ENCODE data around the gene BRI3BP.

The BRI3BP gene

DNA sequence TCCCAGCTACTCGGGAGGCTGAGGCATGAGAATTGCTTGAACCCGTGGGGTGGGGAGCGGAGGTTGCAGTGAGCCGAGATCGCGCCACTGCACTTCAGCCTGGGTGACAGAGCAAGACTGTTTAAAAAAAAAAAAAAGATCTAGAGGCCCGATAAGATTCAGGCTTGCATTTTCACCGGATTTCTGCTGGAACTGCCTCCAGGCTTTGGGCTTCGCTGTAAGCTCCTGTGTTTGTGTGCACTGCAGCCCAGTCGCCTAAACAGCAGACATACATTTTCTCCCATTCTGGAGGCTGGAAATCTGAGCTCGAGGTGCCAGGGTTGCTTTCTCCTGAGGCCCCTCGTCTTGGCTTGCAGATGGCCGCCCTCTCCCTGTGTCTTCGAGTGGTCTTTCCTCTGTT, 12.2 kb downstream of the BRI3BP start:
- no peak overlapping the region for H3K9ac ChIP-seq (ENCODE audit: low read length)
- no peaks in the 10 kb centered on the region for H3K27me3 ChIP-seq (ENCODE audit: control insufficient read depth in 1 of 2, insufficient read depth in 1 of 2, low read length in 2 of 2)
- H2BK15ac ChIP-seq (ENCODE audit: low read depth, poor library complexity, severe bottlenecking): no peak overlapping the region
- no peak overlapping the region for H4K91ac ChIP-seq (ENCODE audit: low read length)
- no peak overlapping the region for H4K8ac ChIP-seq (ENCODE audit: low read length)
- no peak overlapping the region for H3K4me3 ChIP-seq (ENCODE audit: insufficient read depth in 1 of 2, low read depth in 1 of 2, low read length in 2 of 2)
- no peak overlapping the region for H2BK12ac ChIP-seq (ENCODE audit: low read length in 2 of 2)
- no peak overlapping the region for H2AFZ ChIP-seq (ENCODE audit: low read depth, low read length)
- H3K4me2 ChIP-seq (ENCODE audit: low read length, poor library complexity, severe bottlenecking): no peak overlapping the region
- H3K23ac ChIP-seq (ENCODE audit: low read length in 2 of 2): no peak overlapping the region
- H3K4me1 ChIP-seq (ENCODE audit: control insufficient read depth, insufficient read depth, low read depth, low read length): no peaks in the 10 kb centered on the region
- H3K27ac ChIP-seq (ENCODE audit: low read length, poor library complexity, severe bottlenecking): no peak overlapping the region
- DNase-seq: no peak
- peaks cover 31% of the 10 kb centered on the region for H3K79me1 ChIP-seq (replicated peaks; ENCODE audit: low read length, poor library complexity, severe bottlenecking)
- H2BK5ac ChIP-seq (ENCODE audit: low read depth, low read length, poor library complexity, severe bottlenecking): no peak overlapping the region
- no peaks in the 10 kb centered on the region for H3K9me3 ChIP-seq (ENCODE audit: control insufficient read depth, low read length)
- no peaks in the 10 kb centered on the region for H3K36me3 ChIP-seq (ENCODE audit: control insufficient read depth in 1 of 2, insufficient read depth in 2 of 2, low read depth in 1 of 2, low read length in 2 of 2)
- 91% methylated on average over 14 of the region's 14 CpGs for WGBS
- H2BK120ac ChIP-seq (ENCODE audit: low read depth, low read length): no peak overlapping the region
- no peak overlapping the region for H3K4ac ChIP-seq (ENCODE audit: low read depth in 1 of 2, low read length in 2 of 2)
- no peak overlapping the region for H3K18ac ChIP-seq (ENCODE audit: low read depth in 1 of 2, low read length in 2 of 2)
- H2AK5ac ChIP-seq (ENCODE audit: low read length, severe bottlenecking): no peak overlapping the region
- no peak overlapping the region for H3K14ac ChIP-seq (ENCODE audit: low read length in 2 of 2)

DNA sequence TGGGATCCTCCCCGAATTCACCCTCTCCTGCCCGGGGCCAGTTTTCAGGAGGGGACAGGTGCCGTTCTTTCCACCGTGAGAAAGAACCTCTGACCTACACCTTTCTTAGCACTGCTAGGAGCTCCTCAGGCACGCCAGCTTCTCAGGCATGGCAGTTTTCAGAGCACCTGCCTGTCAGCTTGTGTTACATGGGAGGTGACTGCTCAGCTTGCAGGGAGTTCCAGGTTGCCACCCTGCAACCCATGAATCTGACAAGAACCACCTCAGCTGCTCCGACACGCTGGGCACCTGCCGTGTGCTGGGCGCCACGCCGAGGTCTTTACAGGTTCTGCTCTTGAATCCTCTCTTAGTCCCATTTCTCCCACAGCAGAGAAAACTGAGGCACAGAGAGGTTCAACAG, 12.9 kb downstream of the BRI3BP start:
- Histone ChIP-seq H3K4ac (ENCODE audit: low read depth in 1 of 2, low read length in 2 of 2) (no peak overlapping the region), H4K91ac (ENCODE audit: low read length) (no peak overlapping the region), H2BK15ac (ENCODE audit: low read depth, poor library complexity, severe bottlenecking) (no peak overlapping the region), H3K18ac (ENCODE audit: low read depth in 1 of 2, low read length in 2 of 2) (no peak overlapping the region), H3K36me3 (ENCODE audit: control insufficient read depth in 1 of 2, insufficient read depth in 2 of 2, low read depth in 1 of 2, low read length in 2 of 2) (no peaks in the 10 kb centered on the region), H4K8ac (ENCODE audit: low read length) (no peak overlapping the region), H2BK12ac (ENCODE audit: low read length in 2 of 2) (no peak overlapping the region), H3K4me2 (ENCODE audit: low read length, poor library complexity, severe bottlenecking) (no peak overlapping the region), H3K14ac (ENCODE audit: low read length in 2 of 2) (no peak overlapping the region), H2AK5ac (ENCODE audit: low read length, severe bottlenecking) (no peak overlapping the region), H3K27me3 (ENCODE audit: control insufficient read depth in 1 of 2, insufficient read depth in 1 of 2, low read length in 2 of 2) (no peaks in the 10 kb centered on the region), H3K27ac (ENCODE audit: low read length, poor library complexity, severe bottlenecking) (no peak overlapping the region), H3K79me1 (replicated peaks; ENCODE audit: low read length, poor library complexity, severe bottlenecking) (peaks cover 35% of the 10 kb centered on the region), H3K23ac (ENCODE audit: low read length in 2 of 2) (no peak overlapping the region), H3K9ac (ENCODE audit: low read length) (no peak overlapping the region), H3K4me3 (ENCODE audit: insufficient read depth in 1 of 2, low read depth in 1 of 2, low read length in 2 of 2) (no peak overlapping the region), H3K4me1 (ENCODE audit: control insufficient read depth, insufficient read depth, low read depth, low read length) (no peaks in the 10 kb centered on the region), H2BK120ac (ENCODE audit: low read depth, low read length) (no peak overlapping the region), H2AFZ (ENCODE audit: low read depth, low read length) (no peak overlapping the region), H3K9me3 (ENCODE audit: control insufficient read depth, low read length) (no peaks in the 10 kb centered on the region), H2BK5ac (ENCODE audit: low read depth, low read length, poor library complexity, severe bottlenecking) (no peak overlapping the region)
- 98% methylated on average over 11 of the region's 11 CpGs for WGBS
- DNase-seq: no peak

DNA sequence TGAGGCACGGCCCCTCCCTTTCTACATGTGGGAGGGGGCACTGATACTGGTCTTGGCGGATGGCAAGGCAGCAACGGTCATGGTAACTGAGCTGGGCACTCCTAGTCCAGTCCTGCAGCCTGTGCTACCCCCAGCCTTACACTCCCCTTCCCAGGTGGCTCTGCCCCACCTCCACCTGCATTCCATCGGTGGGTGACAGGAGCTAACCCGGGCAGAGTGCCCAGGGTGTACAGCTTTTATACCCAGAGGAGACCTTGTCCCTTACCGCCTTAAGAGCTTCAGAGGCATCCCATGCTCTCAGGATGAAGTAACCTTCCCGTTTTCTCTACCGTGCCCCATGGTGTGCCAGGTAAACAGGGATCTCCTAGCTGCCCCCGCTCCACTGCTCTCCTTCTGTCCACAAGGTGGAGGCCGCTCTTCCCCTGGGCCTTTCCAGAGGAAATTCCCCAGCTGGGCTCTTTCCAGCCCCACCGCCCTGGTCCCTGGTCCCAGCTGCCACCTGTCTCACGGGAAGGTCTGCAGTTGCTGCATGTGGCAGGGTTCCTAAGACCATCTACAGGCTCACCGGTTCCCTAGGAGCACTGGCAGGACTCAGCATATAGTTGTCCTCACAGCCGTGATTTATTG, 20.5 kb downstream of the BRI3BP start:
- Histone ChIP-seq H3K4me2 (ENCODE audit: low read length, poor library complexity, severe bottlenecking) (no peak overlapping the region), H3K4me1 (ENCODE audit: control insufficient read depth, insufficient read depth, low read depth, low read length) (no peaks in the 10 kb centered on the region), H2AK5ac (ENCODE audit: low read length, severe bottlenecking) (no peak overlapping the region), H2BK120ac (ENCODE audit: low read depth, low read length) (no peak overlapping the region), H2AFZ (ENCODE audit: low read depth, low read length) (no peak overlapping the region), H3K36me3 (ENCODE audit: control insufficient read depth in 1 of 2, insufficient read depth in 2 of 2, low read depth in 1 of 2, low read length in 2 of 2) (peaks cover 0 to 26% of the 10 kb centered on the region in 2 experiments), H3K9ac (ENCODE audit: low read length) (no peak overlapping the region), H4K91ac (ENCODE audit: low read length) (no peak overlapping the region), H3K14ac (ENCODE audit: low read length in 2 of 2) (no peak overlapping the region), H2BK12ac (ENCODE audit: low read length in 2 of 2) (no peak overlapping the region), H3K18ac (ENCODE audit: low read depth in 1 of 2, low read length in 2 of 2) (no peak overlapping the region), H3K9me3 (ENCODE audit: control insufficient read depth, low read length) (no peaks in the 10 kb centered on the region), H3K27me3 (ENCODE audit: control insufficient read depth in 1 of 2, insufficient read depth in 1 of 2, low read length in 2 of 2) (no peaks in the 10 kb centered on the region), H3K79me1 (replicated peaks; ENCODE audit: low read length, poor library complexity, severe bottlenecking) (peaks cover 12% of the 10 kb centered on the region), H4K8ac (ENCODE audit: low read length) (no peak overlapping the region), H2BK15ac (ENCODE audit: low read depth, poor library complexity, severe bottlenecking) (no peak overlapping the region), H2BK5ac (ENCODE audit: low read depth, low read length, poor library complexity, severe bottlenecking) (no peak overlapping the region), H3K23ac (ENCODE audit: low read length in 2 of 2) (no peak overlapping the region), H3K27ac (ENCODE audit: low read length, poor library complexity, severe bottlenecking) (no peak overlapping the region), H3K4me3 (ENCODE audit: insufficient read depth in 1 of 2, low read depth in 1 of 2, low read length in 2 of 2) (no peak overlapping the region), H3K4ac (ENCODE audit: low read depth in 1 of 2, low read length in 2 of 2) (no peak overlapping the region)
- no peak for DNase-seq
- 95% methylated on average over 14 of the region's 14 CpGs for WGBS

DNA sequence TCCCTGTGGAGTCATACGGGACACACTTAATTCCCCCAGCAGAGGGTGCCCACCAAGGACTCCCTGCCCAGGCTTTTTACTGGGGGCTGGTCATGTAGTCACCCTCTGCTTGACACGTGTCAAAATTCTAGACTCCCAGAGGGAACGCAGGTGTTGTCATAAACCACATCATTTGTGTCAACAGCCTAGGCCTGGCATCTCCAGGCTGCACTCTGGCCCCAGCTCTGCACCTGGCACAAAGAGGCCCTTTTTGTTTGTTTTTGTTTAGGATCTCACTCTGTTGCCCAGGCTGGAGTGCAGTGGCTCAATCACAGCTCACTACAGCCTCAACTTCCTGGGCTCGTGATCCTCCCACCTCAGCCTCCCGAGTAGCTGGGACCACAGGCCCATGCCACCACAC, 21.1 kb downstream of the BRI3BP start:
- H3K4me3 ChIP-seq (ENCODE audit: insufficient read depth in 1 of 2, low read depth in 1 of 2, low read length in 2 of 2): no peak overlapping the region
- no peak overlapping the region for H2AFZ ChIP-seq (ENCODE audit: low read depth, low read length)
- H3K36me3 ChIP-seq (ENCODE audit: control insufficient read depth in 1 of 2, insufficient read depth in 2 of 2, low read depth in 1 of 2, low read length in 2 of 2): peaks cover 0 to 26% of the 10 kb centered on the region in 2 experiments
- H2BK12ac ChIP-seq (ENCODE audit: low read length in 2 of 2): no peak overlapping the region
- H3K79me1 ChIP-seq (replicated peaks; ENCODE audit: low read length, poor library complexity, severe bottlenecking): peaks cover 12% of the 10 kb centered on the region
- no peak overlapping the region for H4K91ac ChIP-seq (ENCODE audit: low read length)
- no peak overlapping the region for H4K8ac ChIP-seq (ENCODE audit: low read length)
- no peaks in the 10 kb centered on the region for H3K4me1 ChIP-seq (ENCODE audit: control insufficient read depth, insufficient read depth, low read depth, low read length)
- no peak overlapping the region for H2BK15ac ChIP-seq (ENCODE audit: low read depth, poor library complexity, severe bottlenecking)
- H3K18ac ChIP-seq (ENCODE audit: low read depth in 1 of 2, low read length in 2 of 2): no peak overlapping the region
- no peak for DNase-seq
- H2AK5ac ChIP-seq (ENCODE audit: low read length, severe bottlenecking): no peak overlapping the region
- no peak overlapping the region for H2BK120ac ChIP-seq (ENCODE audit: low read depth, low read length)
- H3K27me3 ChIP-seq (ENCODE audit: control insufficient read depth in 1 of 2, insufficient read depth in 1 of 2, low read length in 2 of 2): no peaks in the 10 kb centered on the region
- no peak overlapping the region for H2BK5ac ChIP-seq (ENCODE audit: low read depth, low read length, poor library complexity, severe bottlenecking)
- H3K9me3 ChIP-seq (ENCODE audit: control insufficient read depth, low read length): no peaks in the 10 kb centered on the region
- H3K27ac ChIP-seq (ENCODE audit: low read length, poor library complexity, severe bottlenecking): no peak overlapping the region
- no peak overlapping the region for H3K4me2 ChIP-seq (ENCODE audit: low read length, poor library complexity, severe bottlenecking)
- WGBS: 94% methylated on average over 5 of the region's 5 CpGs
- H3K14ac ChIP-seq (ENCODE audit: low read length in 2 of 2): no peak overlapping the region
- no peak overlapping the region for H3K23ac ChIP-seq (ENCODE audit: low read length in 2 of 2)
- no peak overlapping the region for H3K4ac ChIP-seq (ENCODE audit: low read depth in 1 of 2, low read length in 2 of 2)
- no peak overlapping the region for H3K9ac ChIP-seq (ENCODE audit: low read length)
